Loucy (cell line): ENCODE results near the gene TMED1.

ENCODE experiments used
- CTCF ChIP-seq: fragments of 200-600 bp; sonication (generic); conservative IDR thresholded peaks from 2 replicates; pipeline ENCODE4 v1.5.1; 2014; ENCODE audit warnings: mild to moderate bottlenecking, antibody characterized with exemption, low read length
- EZH2phosphoT487 ChIP-seq: fragments of 200-600 bp; IDR thresholded peaks from 2 replicates; pipeline ENCODE4 v1.6.1; 2018; ENCODE audit warnings: antibody characterized with exemption, mild to moderate bottlenecking, moderate library complexity, borderline replicate concordance

GRCh38 chr19:10823690-10824089 is 12.3 kb downstream of the TMED1 start:
- TF ChIP-seq CTCF (no peak), EZH2phosphoT487 (no peak)
